ENCODE data around the gene SDK2.
"Not testable (repeated sequence)": the region's sequence is repeated elsewhere in the genome, so short reads cannot be mapped to it uniquely, and the experiment has no call there.

Gene SDK2

GRCh38 chr17:73311781-73312641, 332.2 kb downstream of the SDK2 start, which contains the start of gene CDC42EP4:
TSS of gene CDC42EP4 (minus strand) at chr17:73312001. CDS start at chr17:73286500, 25,501 bp downstream.
- peak; percentile 81 for DNase-seq (ENCODE audit: low read depth)

GRCh38 chr17:73311428-73311780, 332.8 kb downstream of the SDK2 start:
- peak overlapping the region; percentile 98 for H3K4me3 ChIP-seq (ENCODE audit: low read depth, low read length)
- DNase-seq (ENCODE audit: low read depth), result no peak

More at GRCh38 chr17:73311781-73312641, 332.2 kb downstream of the SDK2 start, which contains the start of gene CDC42EP4:
- H3K4me3 ChIP-seq (ENCODE audit: low read depth, low read length), result peak within 1 kb of the TSS; percentile 98

GRCh38 chr17:73309727-73310596, 334.3 kb downstream of the SDK2 start:
- no peak for DNase-seq (ENCODE audit: low read depth)
- H3K4me3 ChIP-seq (ENCODE audit: low read depth, low read length), result peak overlapping the region; percentile 98

GRCh38 chr17:73308959-73309358, 335.3 kb downstream of the SDK2 start:
- not testable (repeated sequence) for H3K4me3 ChIP-seq (ENCODE audit: low read depth, low read length); DNase-seq (ENCODE audit: low read depth)

- peak overlapping the region; percentile 9 for H3K4me3 ChIP-seq (ENCODE audit: low read depth, low read length)
These were observed 336.0 kb downstream of the SDK2 start for GRCh38 chr17:73308017-73308823.

GRCh38 chr17:73307130-73307529, 337.1 kb downstream of the SDK2 start:
- H3K4me3 ChIP-seq (ENCODE audit: low read depth, low read length), result no peak overlapping the region
- DNase-seq (ENCODE audit: low read depth), result no peak

More at GRCh38 chr17:73308017-73308823, 336.0 kb downstream of the SDK2 start:
- no peak for DNase-seq (ENCODE audit: low read depth)

GRCh38 chr17:73305845-73306836, 338.1 kb downstream of the SDK2 start:
- H3K4me3 ChIP-seq (ENCODE audit: low read depth, low read length), result peak overlapping the region; percentile 32
- no peak for DNase-seq (ENCODE audit: low read depth)

- DNase-seq (ENCODE audit: low read depth), result no peak
- H3K4me3 ChIP-seq (ENCODE audit: low read depth, low read length), result peak overlapping the region; percentile 32
These were observed 339.1 kb downstream of the SDK2 start for GRCh38 chr17:73304971-73305812.

GRCh38 chr17:73304438-73304837, 339.8 kb downstream of the SDK2 start:
- no peak for DNase-seq (ENCODE audit: low read depth)
- no peak overlapping the region for H3K4me3 ChIP-seq (ENCODE audit: low read depth, low read length)

- H3K4me3 ChIP-seq (ENCODE audit: low read depth, low read length), result no peak overlapping the region
- DNase-seq (ENCODE audit: low read depth), result no peak
These were observed 342.1 kb downstream of the SDK2 start for GRCh38 chr17:73302189-73302588.

GRCh38 chr17:73301369-73301768, 342.9 kb downstream of the SDK2 start:
- no peak overlapping the region for H3K4me3 ChIP-seq (ENCODE audit: low read depth, low read length)
- DNase-seq (ENCODE audit: low read depth), result no peak

GRCh38 chr17:73300392-73300791, 343.9 kb downstream of the SDK2 start:
- H3K4me3 ChIP-seq (ENCODE audit: low read depth, low read length), result no peak overlapping the region
- no peak for DNase-seq (ENCODE audit: low read depth)

GRCh38 chr17:73297934-73298861, 346.0 kb downstream of the SDK2 start:
- H3K4me3 ChIP-seq (ENCODE audit: low read depth, low read length), result no peak overlapping the region
- DNase-seq (ENCODE audit: low read depth), result no peak

GRCh38 chr17:73293480-73293911, 350.7 kb downstream of the SDK2 start:
- DNase-seq (ENCODE audit: low read depth), result no peak
- H3K4me3 ChIP-seq (ENCODE audit: low read depth, low read length), result no peak overlapping the region

- DNase-seq (ENCODE audit: low read depth), result no peak
- no peak overlapping the region for H3K4me3 ChIP-seq (ENCODE audit: low read depth, low read length)
These were observed 351.2 kb downstream of the SDK2 start for GRCh38 chr17:73293031-73293430.

- H3K4me3 ChIP-seq (ENCODE audit: low read depth, low read length), result no peak overlapping the region
- DNase-seq (ENCODE audit: low read depth), result no peak
These were observed 352.2 kb downstream of the SDK2 start for GRCh38 chr17:73292031-73292531.
